Adrenal gland (tissue), 12 donors: ENCODE data around the gene CEP112. TPM values are rescaled to one million over a fixed set of nuclear protein-coding genes. Genes with fewer than 3 reads are reported as not detected.

ENCODE experiments used
- DNase-seq, 7 donors: peaks; one replicate each; pipeline ENCODE4 v3.0.0-alpha.2; 2019 to 2020
- H3K27ac ChIP-seq, 5 donors: fragments of 200-600 bp; sonication (generic) in 4 of 5; 1 replicate in 3 of 5; 2 replicates in 2 of 5; pipeline versions ENCODE4 v1.5.1 to v1.8.0; 2016 to 2020; ENCODE audit warnings: mild to moderate bottlenecking in 1 of 5
- H3K27me3 ChIP-seq: fragments of 200-600 bp; 2 replicates; pipeline ENCODE4 v1.8.0; 2021
- H3K36me3 ChIP-seq, 2 donors: fragments of 200-600 bp; replicated peaks in 1 of 2; 1 replicate in 1 of 2; 2 replicates in 1 of 2; pipeline versions ENCODE4 v1.5.1 to v1.8.0; 2018 to 2022
- H3K4me1 ChIP-seq, 2 donors: fragments of 200-600 bp; replicated peaks in 1 of 2; 1 replicate in 1 of 2; 2 replicates in 1 of 2; pipeline versions ENCODE4 v1.5.1 to v1.8.0; 2018 to 2021
- H3K4me3 ChIP-seq, 4 donors: fragments of 200-600 bp; sonication (generic) in 3 of 4; one replicate each; pipeline ENCODE4 v1.5.1; 2016 to 2018
- H3K9me3 ChIP-seq, 3 donors: fragments of 200-600 bp; sonication (generic) in 1 of 3; replicated peaks in 1 of 3; 1 replicate in 2 of 3; 2 replicates in 1 of 3; pipeline versions ENCODE4 v1.5.1 to v1.8.0; 2016 to 2021
- POLR2A ChIP-seq, 2 donors: fragments of 450-650 bp; IDR thresholded peaks; one replicate each; pipeline ENCODE4 v1.6.1; 2017; ENCODE audit warnings: antibody characterized with exemption in 2 of 2, mild to moderate bottlenecking in 2 of 2, moderate library complexity in 1 of 2
- WGBS, 4 donors: extraction: QIAGEN DNeasy Blood & Tissue Kit in 2 of 4; methylation state at CpG; one replicate each; pipeline versions ENCODE4 v1.1.5 to v1.1.7; 2013 to 2017; 5-methylcytosine and 5-hydroxymethylcytosine counted together
- intact Hi-C, 2 donors: fragments of 100-400 bp; cut with DNase I; formaldehyde crosslinking; loops; one replicate each; pipeline versions ENCODE4 v1.14.1 to v1.15.0; 2022 to 2023
- polyA plus RNA-seq, 3 donors: library from polyadenylated mRNA; stranded (reverse); fragments of 200-250 nt in 2 of 3; fragments of 350-450 nt in 1 of 3; fragmentation: Illumina TruSeq in 1 of 3; extraction: RNeasy Lipid Tissue Mini Kit (QIAGEN cat#74804) in 1 of 3; gene quantifications; one replicate each; pipeline ENCODE4 v1.2.3, GENCODE V29; 2013 to 2014
- total RNA-seq, 9 donors: library from RNA; depleted of rRNA in 4 of 9; stranded (reverse); fragments of >200 nt in 4 of 9; fragments of 120-200 nt in 1 of 9; fragmentation: NEBNext Ultra II Directional in 1 of 9; extraction: Animal tissue kit (Norgen Biotek cat#: 25700) in 1 of 9; gene quantifications; one replicate each; pipeline versions ENCODE4 v1.1.0 to v1.2.4, GENCODE V29; 2013 to 2023
- TF ChIP-seq, protein P1 (sequence below), 6 experiments: fragments of 450-650 bp in 4 of 6; fragments of 200-600 bp in 2 of 6; sonication (generic) in 1 of 6; IDR thresholded peaks; 1 replicate in 5 of 6; 2 replicates in 1 of 6; pipeline versions ENCODE4 v1.5.1 to v1.8.0; 2016 to 2021; ENCODE audit warnings: antibody characterized with exemption in 6 of 6, mild to moderate bottlenecking in 2 of 6, moderate library complexity in 1 of 6
- donor health status: healthy with polysubstance abuse.
- donor health status: Bipolar disorder and iron deficiency.
- donor health status: DM: yes; HTN: yes; CAD: no.
- donor health status: DM: no; HTN: no; CAD: no.
- donor health status: DM: no; HTN: no; CAD: no.
- donor health status: DM: yes; HTN: yes; CAD: no.

CEP112 gene
- total and polyA plus RNA-seq, 12 donors = 4.2 to 24.1 (median 9.6) TPM

GRCh38 chr17:65994114-65994513 is 197.8 kb downstream of the CEP112 start:
- intact Hi-C loops = no loop called here

GRCh38 chr17:65990593-65990992 is 201.3 kb downstream of the CEP112 start:
- H3K4me1 ChIP-seq = no peaks in the 10 kb centered on the region
- peaks cover 0 to 7% (median 4%) of the 10 kb centered on the region in 3 donors for H3K9me3 ChIP-seq
- 93 to 96% (median 95%) methylated on average over 3 of the region's 3 CpGs for WGBS, 4 donors
- H3K4me3 ChIP-seq = no peak overlapping the region
- intact Hi-C loops = no loop called here
- DNase-seq = no peak
- no peak overlapping the region for H3K27ac ChIP-seq
- H3K27me3 ChIP-seq = no peaks in the 10 kb centered on the region
- TF ChIP-seq POLR2A (IDR thresholded peaks at IDR 0.05) = no peak
- TF ChIP-seq, protein P1, sequence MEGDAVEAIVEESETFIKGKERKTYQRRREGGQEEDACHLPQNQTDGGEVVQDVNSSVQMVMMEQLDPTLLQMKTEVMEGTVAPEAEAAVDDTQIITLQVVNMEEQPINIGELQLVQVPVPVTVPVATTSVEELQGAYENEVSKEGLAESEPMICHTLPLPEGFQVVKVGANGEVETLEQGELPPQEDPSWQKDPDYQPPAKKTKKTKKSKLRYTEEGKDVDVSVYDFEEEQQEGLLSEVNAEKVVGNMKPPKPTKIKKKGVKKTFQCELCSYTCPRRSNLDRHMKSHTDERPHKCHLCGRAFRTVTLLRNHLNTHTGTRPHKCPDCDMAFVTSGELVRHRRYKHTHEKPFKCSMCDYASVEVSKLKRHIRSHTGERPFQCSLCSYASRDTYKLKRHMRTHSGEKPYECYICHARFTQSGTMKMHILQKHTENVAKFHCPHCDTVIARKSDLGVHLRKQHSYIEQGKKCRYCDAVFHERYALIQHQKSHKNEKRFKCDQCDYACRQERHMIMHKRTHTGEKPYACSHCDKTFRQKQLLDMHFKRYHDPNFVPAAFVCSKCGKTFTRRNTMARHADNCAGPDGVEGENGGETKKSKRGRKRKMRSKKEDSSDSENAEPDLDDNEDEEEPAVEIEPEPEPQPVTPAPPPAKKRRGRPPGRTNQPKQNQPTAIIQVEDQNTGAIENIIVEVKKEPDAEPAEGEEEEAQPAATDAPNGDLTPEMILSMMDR (IDR thresholded peaks at IDR 0.05) = no peak
- H3K36me3 ChIP-seq = no peaks in the 10 kb centered on the region

More at GRCh38 chr17:65994114-65994513, 197.8 kb downstream of the CEP112 start:
- Histone ChIP-seq H3K4me1 (no peaks in the 10 kb centered on the region), H3K9me3 (no peaks in the 10 kb centered on the region), H3K36me3 (no peaks in the 10 kb centered on the region), H3K27ac (no peak overlapping the region), H3K27me3 (no peaks in the 10 kb centered on the region), H3K4me3 (no peak overlapping the region)
- 88 to 93% (median 91%) methylated on average over 2 of the region's 2 CpGs for WGBS, 4 donors
- DNase-seq = no peak
- TF ChIP-seq POLR2A (IDR thresholded peaks at IDR 0.05) = no peak
- TF ChIP-seq, protein P1 (IDR thresholded peaks at IDR 0.05) = no peak

- intact Hi-C loops = no loop called here
- Histone ChIP-seq H3K9me3 (peaks cover 0 to 7% (median 4%) of the 10 kb centered on the region in 3 donors), H3K4me3 (no peak overlapping the region), H3K36me3 (no peaks in the 10 kb centered on the region), H3K27ac (no peak overlapping the region), H3K4me1 (no peaks in the 10 kb centered on the region), H3K27me3 (no peaks in the 10 kb centered on the region)
- DNase-seq = no peak
- TF ChIP-seq POLR2A (IDR thresholded peaks at IDR 0.05) = no peak
- TF ChIP-seq, protein P1 (IDR thresholded peaks at IDR 0.05) = no peak
Observed at GRCh38 chr17:65988451-65988850, 203.5 kb downstream of the CEP112 start.

- peak in 1 of 7 donors; percentile 7 for DNase-seq
- no peaks in the 10 kb centered on the region for H3K36me3 ChIP-seq
- no peaks in the 10 kb centered on the region for H3K4me1 ChIP-seq
- TF ChIP-seq, protein P1 (IDR thresholded peaks at IDR 0.05) = peak; percentile 18 to 64 (median 46)
- TF ChIP-seq POLR2A (IDR thresholded peaks at IDR 0.05) = no peak
- intact Hi-C loops = no loop called here
- WGBS, 4 donors = 65 to 83% (median 71%) methylated on average over 2 of the region's 2 CpGs
- peaks cover 0 to 7% (median 4%) of the 10 kb centered on the region in 3 donors for H3K9me3 ChIP-seq
- H3K27ac ChIP-seq = no peak overlapping the region
- no peaks in the 10 kb centered on the region for H3K27me3 ChIP-seq
- no peak overlapping the region for H3K4me3 ChIP-seq
Observed at GRCh38 chr17:65987988-65988387, 203.9 kb downstream of the CEP112 start.
